ENCODE measurements around the gene MAN2B2. TPM values are rescaled to one million over a fixed set of nuclear protein-coding genes. Genes with fewer than 3 reads are reported as not detected.

Gene MAN2B2
- total RNA-seq, 1 experiment from 2014 or later = 5.9 TPM

GRCh38 chr4:6613676-6614651 is 39.0 kb downstream of the MAN2B2 start:
- no peaks in the 10 kb centered on the region for H3K79me1 ChIP-seq (ENCODE audit: insufficient read depth, low read depth, low read length, poor library complexity, severe bottlenecking)
- H3T11ph ChIP-seq (ENCODE audit: low read length) = no peak overlapping the region
- H2BK20ac ChIP-seq (ENCODE audit: low read depth, low read length, poor library complexity, severe bottlenecking) = no peak overlapping the region
- no peaks in the 10 kb centered on the region for H3K4me1 ChIP-seq (ENCODE audit: insufficient read depth, low read length)
- H3K4me2 ChIP-seq (ENCODE audit: insufficient read depth, insufficient read length, low read length) = no peak overlapping the region
- H2BK120ac ChIP-seq (ENCODE audit: low read depth, low read length, poor library complexity, severe bottlenecking) = no peak overlapping the region
- H2BK5ac ChIP-seq (ENCODE audit: insufficient read length, low read length) = no peak overlapping the region
- Mint-ChIP-seq H3K36me3 (ENCODE audit: insufficient read depth in 1 of 3, low read depth in 3 of 3) (peaks cover 9 to 28% (median 11%) of the 10 kb centered on the region in 3 experiments; a peak in 6 of 7 replicates), H3K9me3 (no peaks in the 10 kb centered on the region), H3K4me1 (peaks cover 0 to under 1% of the 10 kb centered on the region in 2 experiments; a peak in 1 of 4 replicates), H3K27me3 (ENCODE audit: low read depth) (no peaks in the 10 kb centered on the region; the same call in 1 of the 2 replicates), H3K27ac (peak overlapping the region in 1 of 3 experiments; percentile 67; a peak in 1 of 7 replicates), H3K4me3 (no peak overlapping the region)
- H3K79me2 ChIP-seq (ENCODE audit: insufficient read depth, low read length) = no peaks in the 10 kb centered on the region
- TF ChIP-seq CTCF (conservative IDR thresholded peaks at IDR 0.05) = no peak
- 100% methylated on average over 2 of the region's 17 CpGs for WGBS (ENCODE audit: extremely low coverage, insufficient read length, low lambda C conversion rate)
- no peaks in the 10 kb centered on the region; the same call in 1 of the 2 replicates for H3K27me3 ChIP-seq (ENCODE audit: insufficient read depth, low read length)
- H3K23me2 ChIP-seq (ENCODE audit: insufficient read length, low read depth, low read length, poor library complexity, severe bottlenecking) = no peaks in the 10 kb centered on the region
- no peak overlapping the region for H4K5ac ChIP-seq (ENCODE audit: insufficient read length, low read depth, low read length)
- H2BK15ac ChIP-seq (ENCODE audit: low read depth, low read length) = no peak overlapping the region
- no peaks in the 10 kb centered on the region for H4K20me1 ChIP-seq (ENCODE audit: control insufficient read depth, insufficient read depth, insufficient read length)
- H3K18ac ChIP-seq (ENCODE audit: insufficient read length, low read depth, low read length) = no peak overlapping the region
- no peak overlapping the region for H3K23ac ChIP-seq (ENCODE audit: insufficient read length, low read depth, low read length)
- no peak overlapping the region for H4K8ac ChIP-seq (replicated peaks; ENCODE audit: insufficient read length, low read depth, low read length)
- no peak overlapping the region for H2BK12ac ChIP-seq (ENCODE audit: insufficient read length, low read depth, low read length)
- H2AK5ac ChIP-seq (ENCODE audit: insufficient read length, low read length) = no peak overlapping the region
- no peak overlapping the region for H3K14ac ChIP-seq (ENCODE audit: insufficient read depth, low read length)
- H4K91ac ChIP-seq (ENCODE audit: insufficient read length, low read depth, low read length) = no peak overlapping the region
- no peak overlapping the region for H3K27ac ChIP-seq (ENCODE audit: insufficient read length, low read depth, low read length)
- H3K9ac ChIP-seq (ENCODE audit: extremely low read depth, insufficient read length, low read length) = no peak overlapping the region
- H2AFZ ChIP-seq (ENCODE audit: low read length) = no peak overlapping the region
- no peak overlapping the region for H3K4ac ChIP-seq (ENCODE audit: low read depth, low read length)
- no peak overlapping the region for H3K56ac ChIP-seq (ENCODE audit: insufficient read length, low read depth, low read length)
- no peak for DNase-seq
- no peaks in the 10 kb centered on the region for H3K9me3 ChIP-seq (ENCODE audit: control insufficient read depth, low read depth, low read length)

Measured in H9 (cell line).